Astrocyte (in vitro differentiated cells and primary cell): ENCODE measurements around the gene SUPT20H.

Experiments used
- CTCF ChIP-seq: IDR thresholded peaks from 2 replicates; pipeline ENCODE4 v1.5.1; 2011; ENCODE audit warnings: low read depth, mild to moderate bottlenecking, inconsistent platforms, low read length, moderate library complexity; ENCODE audit not compliant: insufficient read depth
- EZH2 ChIP-seq: IDR thresholded peaks from 2 replicates; pipeline ENCODE4 v1.6.1; 2012; ENCODE audit warnings: mild to moderate bottlenecking, low read length, inconsistent platforms; ENCODE audit not compliant: insufficient read depth

- TF ChIP-seq CTCF (no peak), EZH2 (no peak)
These were observed 12.5 kb downstream of the SUPT20H start for GRCh38 chr13:37047032-37047431.
